ENCODE data around the gene BACE1-AS. TPM values are rescaled to one million over a fixed set of nuclear protein-coding genes. Genes with fewer than 3 reads are reported as not detected.

Gene BACE1-AS
- total RNA-seq, 1 donor from 2014 or later = 18.1 TPM

GRCh38 chr11:117278347-117278746 is 12.8 kb upstream of the BACE1-AS start:
- DNase-seq = no peak
- Mint-ChIP-seq H3K36me3 (ENCODE audit: unreplicated experiment) (peaks cover 6% of the 10 kb centered on the region), H3K4me3 (ENCODE audit: unreplicated experiment) (no peak overlapping the region), H3K4me1 (ENCODE audit: low read depth, unreplicated experiment) (peaks cover 2% of the 10 kb centered on the region), H3K27ac (ENCODE audit: unreplicated experiment) (no peak overlapping the region), H3K9me3 (ENCODE audit: unreplicated experiment) (peaks cover 1% of the 10 kb centered on the region), H3K27me3 (ENCODE audit: unreplicated experiment) (no peaks in the 10 kb centered on the region)
- TF ChIP-seq CTCF (IDR thresholded peaks at IDR 0.05; ENCODE audit: partially characterized antibody, unreplicated experiment) = no peak

- H3K27ac Mint-ChIP-seq (ENCODE audit: unreplicated experiment) = no peak overlapping the region
- TF ChIP-seq CTCF (IDR thresholded peaks at IDR 0.05; ENCODE audit: partially characterized antibody, unreplicated experiment) = no peak
- H3K27me3 Mint-ChIP-seq (ENCODE audit: unreplicated experiment) = no peaks in the 10 kb centered on the region
- H3K4me3 Mint-ChIP-seq (ENCODE audit: unreplicated experiment) = no peak overlapping the region
- peaks cover 6% of the 10 kb centered on the region for H3K36me3 Mint-ChIP-seq (ENCODE audit: unreplicated experiment)
- no peaks in the 10 kb centered on the region for H3K4me1 Mint-ChIP-seq (ENCODE audit: low read depth, unreplicated experiment)
- no peak for DNase-seq
- H3K9me3 Mint-ChIP-seq (ENCODE audit: unreplicated experiment) = peaks cover 1% of the 10 kb centered on the region
Observed at GRCh38 chr11:117279711-117280376, 11.3 kb upstream of the BACE1-AS start.

- Mint-ChIP-seq H3K27ac (ENCODE audit: unreplicated experiment) (no peak overlapping the region), H3K4me1 (ENCODE audit: low read depth, unreplicated experiment) (no peaks in the 10 kb centered on the region), H3K36me3 (ENCODE audit: unreplicated experiment) (peaks cover 6% of the 10 kb centered on the region), H3K9me3 (ENCODE audit: unreplicated experiment) (peaks cover 1% of the 10 kb centered on the region), H3K27me3 (ENCODE audit: unreplicated experiment) (no peaks in the 10 kb centered on the region), H3K4me3 (ENCODE audit: unreplicated experiment) (no peak overlapping the region)
- DNase-seq = no peak
- no peak for TF ChIP-seq CTCF (IDR thresholded peaks at IDR 0.05; ENCODE audit: partially characterized antibody, unreplicated experiment)
Observed at GRCh38 chr11:117281159-117281558, 10.0 kb upstream of the BACE1-AS start.

GRCh38 chr11:117281869-117282268 is 9.3 kb upstream of the BACE1-AS start:
- Mint-ChIP-seq H3K27ac (ENCODE audit: unreplicated experiment) (no peak overlapping the region), H3K4me3 (ENCODE audit: unreplicated experiment) (no peak overlapping the region), H3K27me3 (ENCODE audit: unreplicated experiment) (peaks cover 2% of the 10 kb centered on the region), H3K9me3 (ENCODE audit: unreplicated experiment) (peaks cover 1% of the 10 kb centered on the region), H3K36me3 (ENCODE audit: unreplicated experiment) (peaks cover 6% of the 10 kb centered on the region), H3K4me1 (ENCODE audit: low read depth, unreplicated experiment) (no peaks in the 10 kb centered on the region)
- TF ChIP-seq CTCF (IDR thresholded peaks at IDR 0.05; ENCODE audit: partially characterized antibody, unreplicated experiment) = no peak
- no peak for DNase-seq

- Mint-ChIP-seq H3K9me3 (ENCODE audit: unreplicated experiment) (peaks cover 1% of the 10 kb centered on the region), H3K4me3 (ENCODE audit: unreplicated experiment) (no peak overlapping the region), H3K36me3 (ENCODE audit: unreplicated experiment) (peaks cover 6% of the 10 kb centered on the region), H3K4me1 (ENCODE audit: low read depth, unreplicated experiment) (no peaks in the 10 kb centered on the region), H3K27me3 (ENCODE audit: unreplicated experiment) (peaks cover 2% of the 10 kb centered on the region), H3K27ac (ENCODE audit: unreplicated experiment) (no peak overlapping the region)
- no peak for DNase-seq
- no peak for TF ChIP-seq CTCF (IDR thresholded peaks at IDR 0.05; ENCODE audit: partially characterized antibody, unreplicated experiment)
Observed at GRCh38 chr11:117282956-117283355, 8.2 kb upstream of the BACE1-AS start.
